Muscle of leg (tissue), 16 donors: ENCODE data around the gene COPS8. TPM values are rescaled to one million over a fixed set of nuclear protein-coding genes. Genes with fewer than 3 reads are reported as not detected.
A peak's percentile ranks its signal among the peaks of the same experiment; 100 is the strongest.

Experiments used
- DNase-seq: peaks from one replicate; pipeline ENCODE4 v3.0.0; 2013
- H3K27ac ChIP-seq: one replicate; pipeline ENCODE4 v1.5.1; 2013; ENCODE audit warnings: mild to moderate bottlenecking, low read length, control low read depth
- H3K27me3 ChIP-seq: one replicate; pipeline ENCODE4 v1.6.1; 2013; ENCODE audit warnings: low read length; ENCODE audit not compliant: control insufficient read depth, insufficient read depth
- H3K36me3 ChIP-seq: one replicate; pipeline ENCODE4 v1.6.1; 2013; ENCODE audit warnings: low read length; ENCODE audit not compliant: control insufficient read depth, insufficient read depth
- H3K4me1 ChIP-seq: one replicate; pipeline ENCODE4 v1.6.1; 2013; ENCODE audit warnings: low read length; ENCODE audit not compliant: control insufficient read depth, insufficient read depth
- H3K4me3 ChIP-seq: one replicate; pipeline ENCODE4 v1.5.1; 2013; ENCODE audit warnings: low read length, control low read depth
- H3K9me3 ChIP-seq: replicated peaks from 2 replicates; pipeline ENCODE4 v1.6.1; 2013; ENCODE audit warnings: low read depth, low read length; ENCODE audit not compliant: control insufficient read depth
- WGBS: methylation state at CpG from one replicate; pipeline ENCODE4 v1.1.5; 2013; ENCODE audit warnings: missing lambda C conversion rate; ENCODE audit not compliant: insufficient coverage; 5-methylcytosine and 5-hydroxymethylcytosine counted together
- long read RNA-seq, 11 donors: transcript quantifications; one replicate each; lab custom pipeline, GENCODE V29; 2026
- polyA plus RNA-seq, 8 donors: library from polyadenylated mRNA; unstranded; fragments of 120-200 nt; gene quantifications; one replicate each; pipeline versions ENCODE4 v1.2.1 to v1.2.3, GENCODE V29; 2013; ENCODE audit warnings: inconsistent platforms in 1 of 8, low replicate concordance in 1 of 8; ENCODE audit not compliant: insufficient read length in 8 of 8, insufficient read depth in 1 of 8
- total RNA-seq: library from RNA; stranded (reverse); fragments of 120-200 nt; gene quantifications from one replicate; pipeline ENCODE4 v1.2.4, GENCODE V29; 2013

Gene COPS8
- total RNA-seq (57.3 TPM), polyA plus RNA-seq (10 to 100 TPM; 49.9 to 58.0 (median 54.7) TPM)
- long read RNA-seq, donor 1, full-length matches to known transcripts = 14 of 14 reads
- long read RNA-seq, donor 1, partial matches to known transcripts = 0 of 14 reads
- long read RNA-seq, donor 1, other reads (novel, unspliced or antisense) = 0 of 14 reads
- long read RNA-seq, donor 2, full-length matches to known transcripts = 3 of 3 reads
- long read RNA-seq, donor 2, partial matches to known transcripts = 0 of 3 reads
- long read RNA-seq, donor 2, other reads (novel, unspliced or antisense) = 0 of 3 reads
- long read RNA-seq, donor 3, full-length matches to known transcripts = 31 of 31 reads
- long read RNA-seq, donor 3, partial matches to known transcripts = 0 of 31 reads
- long read RNA-seq, donor 3, other reads (novel, unspliced or antisense) = 0 of 31 reads
- long read RNA-seq, donor 4, full-length matches to known transcripts = 17 of 17 reads
- long read RNA-seq, donor 4, partial matches to known transcripts = 0 of 17 reads
- long read RNA-seq, donor 4, other reads (novel, unspliced or antisense) = 0 of 17 reads
- long read RNA-seq, donor 5, full-length matches to known transcripts = 61 of 68 reads
- long read RNA-seq, donor 5, partial matches to known transcripts = 7 of 68 reads
- long read RNA-seq, donor 5, other reads (novel, unspliced or antisense) = 0 of 68 reads
- long read RNA-seq, donor 6, full-length matches to known transcripts = 53 of 53 reads
- long read RNA-seq, donor 6, partial matches to known transcripts = 0 of 53 reads
- long read RNA-seq, donor 6, other reads (novel, unspliced or antisense) = 0 of 53 reads
- long read RNA-seq, donor 7, full-length matches to known transcripts = 41 of 41 reads
- long read RNA-seq, donor 7, partial matches to known transcripts = 0 of 41 reads
- long read RNA-seq, donor 7, other reads (novel, unspliced or antisense) = 0 of 41 reads
- long read RNA-seq, donor 8, full-length matches to known transcripts = 15 of 15 reads
- long read RNA-seq, donor 8, partial matches to known transcripts = 0 of 15 reads
- long read RNA-seq, donor 8, other reads (novel, unspliced or antisense) = 0 of 15 reads
- long read RNA-seq, donor 9, full-length matches to known transcripts = 28 of 28 reads
- long read RNA-seq, donor 9, partial matches to known transcripts = 0 of 28 reads
- long read RNA-seq, donor 9, other reads (novel, unspliced or antisense) = 0 of 28 reads
- long read RNA-seq, donor 10, full-length matches to known transcripts = 51 of 51 reads
- long read RNA-seq, donor 10, partial matches to known transcripts = 0 of 51 reads
- long read RNA-seq, donor 10, other reads (novel, unspliced or antisense) = 0 of 51 reads
- long read RNA-seq, donor 11, full-length matches to known transcripts = 18 of 18 reads
- long read RNA-seq, donor 11, partial matches to known transcripts = 0 of 18 reads
- long read RNA-seq, donor 11, other reads (novel, unspliced or antisense) = 0 of 18 reads

- H3K9me3 ChIP-seq = no peaks in the 10 kb centered on the region
- under 1% methylated on average over 73 of the region's 86 CpGs for WGBS
These were observed at the start of gene COPS8 for GRCh38 chr2:237085248-237086221. Gene COPS8 (plus strand): TSS chr2:237085889. CDS start chr2:237085965, 76 bp downstream.

DNA sequence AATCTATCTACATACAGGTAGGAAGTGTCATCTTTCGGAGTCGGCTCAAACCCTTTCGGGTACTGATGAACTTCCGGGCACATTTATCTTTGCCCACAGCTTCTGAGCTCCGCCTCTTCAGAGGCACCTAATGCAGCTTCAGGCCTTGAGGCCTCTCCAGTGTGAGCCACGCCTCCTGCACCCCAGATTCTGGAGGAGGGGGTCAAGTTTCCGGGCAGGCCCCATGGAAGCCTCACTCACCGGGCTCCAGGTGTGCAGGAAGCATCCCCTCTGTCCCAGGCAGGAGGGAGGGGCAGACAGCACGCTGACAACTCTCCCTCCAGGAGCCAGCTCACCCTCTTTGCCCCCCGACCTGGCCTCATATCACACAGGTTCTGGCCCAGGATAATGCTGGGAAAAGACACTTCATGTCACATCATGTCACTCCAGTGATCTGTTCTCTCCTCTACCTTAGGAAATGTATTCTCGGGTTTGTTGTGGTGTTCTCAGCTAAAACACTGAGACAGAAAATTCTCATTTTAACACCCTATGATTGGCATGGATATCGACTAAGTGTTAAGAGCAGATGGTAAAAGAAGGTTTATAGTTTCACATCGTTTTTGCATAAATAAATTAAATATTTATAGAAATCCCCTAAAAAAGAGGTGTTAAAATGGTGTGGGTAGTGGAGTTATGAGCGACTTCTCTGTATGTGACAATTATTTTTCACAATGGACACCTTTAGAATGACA lies 46.2 kb upstream of the COPS8 start:
- no peak overlapping the region for H3K4me3 ChIP-seq
- H3K9me3 ChIP-seq = no peaks in the 10 kb centered on the region
- WGBS = 75% methylated on average over 2 of the region's 14 CpGs
- H3K36me3 ChIP-seq = no peaks in the 10 kb centered on the region
- no peak overlapping the region for H3K27ac ChIP-seq
- H3K27me3 ChIP-seq = peaks cover 4% of the 10 kb centered on the region
- H3K4me1 ChIP-seq = no peaks in the 10 kb centered on the region
- no peak for DNase-seq

More at GRCh38 chr2:237085248-237086221, at the start of gene COPS8:
- Histone ChIP-seq H3K4me3 (peak within 1 kb of the TSS; percentile 80), H3K27me3 (no peaks in the 10 kb centered on the region), H3K36me3 (peaks cover 8% of the 10 kb centered on the region), H3K27ac (peak within 1 kb of the TSS; percentile 95), H3K4me1 (peaks cover 4% of the 10 kb centered on the region)
- peak; percentile 98 for DNase-seq

DNA sequence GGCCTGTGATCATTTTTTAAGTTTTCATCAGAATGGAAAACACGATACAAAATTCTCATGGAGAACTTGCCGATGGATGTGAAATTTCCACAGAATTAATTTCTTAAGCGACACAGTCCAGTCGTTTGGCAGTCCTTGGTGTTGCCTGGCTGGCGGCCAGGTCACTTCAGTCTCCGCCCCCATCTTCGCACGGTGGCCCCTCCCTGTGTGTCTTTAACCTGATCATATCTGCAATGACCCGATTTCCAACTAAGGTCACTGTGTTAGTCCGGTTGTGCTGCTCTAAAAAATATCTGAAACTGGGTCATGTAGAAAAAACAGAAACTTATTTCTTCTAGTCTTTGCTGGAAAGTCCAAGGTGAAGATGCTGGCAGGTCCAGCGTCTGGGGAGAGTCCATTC lies 44.5 kb upstream of the COPS8 start:
- no peak overlapping the region for H3K4me3 ChIP-seq
- no peak for DNase-seq
- H3K27me3 ChIP-seq = peaks cover 2% of the 10 kb centered on the region
- H3K36me3 ChIP-seq = no peaks in the 10 kb centered on the region
- no peaks in the 10 kb centered on the region for H3K4me1 ChIP-seq
- H3K27ac ChIP-seq = no peak overlapping the region
- 62% methylated on average over 10 of the region's 11 CpGs for WGBS
- H3K9me3 ChIP-seq = no peaks in the 10 kb centered on the region

GRCh38 chr2:237042101-237042500 lies 43.6 kb upstream of the COPS8 start:
- peaks cover 2% of the 10 kb centered on the region for H3K27me3 ChIP-seq
- whole genome bisulfite sequencing = no CpG with 5 or more reads among the region's 1 CpG

GRCh38 chr2:237043866-237044265 lies 41.8 kb upstream of the COPS8 start:
- no peaks in the 10 kb centered on the region for H3K4me1 ChIP-seq
- no peak overlapping the region for H3K27ac ChIP-seq
- peaks cover 7% of the 10 kb centered on the region for H3K9me3 ChIP-seq
- H3K4me3 ChIP-seq = no peak overlapping the region
- no CpG with 5 or more reads among the region's 5 CpGs for WGBS
- H3K27me3 ChIP-seq = peaks cover 2% of the 10 kb centered on the region
- no peak for DNase-seq
- no peaks in the 10 kb centered on the region for H3K36me3 ChIP-seq

More at GRCh38 chr2:237042101-237042500, 43.6 kb upstream of the COPS8 start:
- DNase-seq = no peak
- Histone ChIP-seq H3K4me1 (no peaks in the 10 kb centered on the region), H3K4me3 (no peak overlapping the region), H3K27ac (no peak overlapping the region), H3K36me3 (no peaks in the 10 kb centered on the region), H3K9me3 (no peaks in the 10 kb centered on the region)

DNA sequence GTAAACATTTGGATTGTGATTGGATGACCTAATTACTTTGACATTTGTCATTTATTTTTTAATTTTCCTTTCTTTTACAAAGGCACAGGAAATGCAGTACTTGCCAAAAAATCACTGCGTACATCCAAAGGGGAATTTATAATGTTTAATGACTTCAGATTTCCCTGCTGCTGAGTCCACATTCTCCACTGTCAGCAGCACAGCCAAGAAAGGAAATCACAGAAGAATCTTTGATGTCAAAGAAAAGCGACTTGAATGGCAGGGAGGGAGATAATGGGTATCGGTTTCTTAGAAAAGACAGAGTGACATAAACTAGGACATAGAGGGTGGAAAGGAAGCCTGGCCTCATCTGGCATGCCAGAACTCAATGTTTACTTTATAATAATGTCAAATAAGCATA lies 41.4 kb upstream of the COPS8 start:
- H3K36me3 ChIP-seq = no peaks in the 10 kb centered on the region
- H3K4me1 ChIP-seq = no peaks in the 10 kb centered on the region
- no peak overlapping the region for H3K27ac ChIP-seq
- H3K27me3 ChIP-seq = peaks cover 2% of the 10 kb centered on the region
- 40% methylated on average over 1 of the region's 3 CpGs for WGBS
- no peak overlapping the region for H3K4me3 ChIP-seq
- DNase-seq = no peak
- H3K9me3 ChIP-seq = peaks cover 7% of the 10 kb centered on the region

DNA sequence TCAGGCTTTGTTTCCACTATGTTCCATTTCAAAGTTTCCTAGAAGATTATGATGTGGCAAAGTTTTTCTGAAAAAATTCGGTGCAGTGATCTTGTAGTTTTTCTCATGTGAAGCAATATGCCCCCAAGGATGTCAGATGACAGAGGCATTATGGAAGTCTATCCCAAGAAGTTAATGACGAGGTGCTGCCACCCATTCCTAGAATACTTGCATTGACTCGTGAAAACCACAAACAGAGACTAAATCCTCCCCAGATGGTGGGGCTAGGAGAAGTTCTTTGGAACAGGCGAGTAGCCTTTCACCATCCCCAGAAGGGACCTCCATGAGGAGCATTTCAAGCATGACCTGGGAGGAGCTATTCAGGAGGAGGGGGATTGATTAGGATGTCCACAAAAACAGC lies 40.2 kb upstream of the COPS8 start:
- H3K9me3 ChIP-seq = peaks cover 7% of the 10 kb centered on the region
- peaks cover 2% of the 10 kb centered on the region for H3K27me3 ChIP-seq
- DNase-seq = no peak
- 80% methylated on average over 1 of the region's 4 CpGs for WGBS
- no peaks in the 10 kb centered on the region for H3K36me3 ChIP-seq
- no peaks in the 10 kb centered on the region for H3K4me1 ChIP-seq
- no peak overlapping the region for H3K4me3 ChIP-seq
- H3K27ac ChIP-seq = no peak overlapping the region

DNA sequence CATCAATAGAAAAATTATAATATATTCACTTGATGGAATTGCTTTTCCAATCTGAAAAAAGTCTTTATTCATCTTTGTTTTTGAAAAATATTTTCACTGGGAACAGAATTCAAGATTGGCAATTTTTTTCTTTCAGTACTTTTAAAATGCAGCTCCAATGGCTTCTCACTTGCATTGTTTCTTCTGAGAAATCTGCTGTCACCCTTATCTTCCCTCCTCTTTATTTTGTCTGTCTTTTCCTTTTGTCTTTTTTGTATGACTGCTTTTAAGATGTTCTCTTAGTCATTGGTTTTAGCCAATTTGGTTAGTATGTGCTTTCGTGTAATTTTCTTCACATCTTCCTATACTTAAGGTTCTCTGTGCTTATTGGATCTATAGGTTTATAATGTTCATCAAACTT lies 37.1 kb upstream of the COPS8 start:
- no CpG with 5 or more reads among the region's 1 CpG for WGBS
- Histone ChIP-seq H3K9me3 (peaks cover 7% of the 10 kb centered on the region), H3K27me3 (no peaks in the 10 kb centered on the region), H3K4me1 (no peaks in the 10 kb centered on the region), H3K27ac (no peak overlapping the region), H3K36me3 (no peaks in the 10 kb centered on the region), H3K4me3 (no peak overlapping the region)
- no peak for DNase-seq
